OCI-LY7 (cell line): ENCODE data around the gene RNF41.

Source experiments
- CTCF ChIP-seq: fragments of 200-600 bp; sonication (generic); conservative IDR thresholded peaks from 2 replicates; pipeline ENCODE4 v1.5.1; 2014; ENCODE audit warnings: mild to moderate bottlenecking, antibody characterized with exemption, low read length, moderate library complexity, mixed read lengths
- EZH2phosphoT487 ChIP-seq: fragments of 200-600 bp; sonication (generic); IDR thresholded peaks from 2 replicates; pipeline ENCODE4 v1.6.1; 2018; ENCODE audit warnings: low read depth, borderline replicate concordance, mild to moderate bottlenecking, mixed run types, antibody characterized with exemption, low read length, moderate library complexity, mixed read lengths

- TF ChIP-seq CTCF = no peak
- TF ChIP-seq EZH2phosphoT487 = no peak
Observed at GRCh38 chr12:56236091-56236490, 14.4 kb upstream of the RNF41 start.
